ENCODE results near the gene ADAM15.

The ADAM15 gene

DNA sequence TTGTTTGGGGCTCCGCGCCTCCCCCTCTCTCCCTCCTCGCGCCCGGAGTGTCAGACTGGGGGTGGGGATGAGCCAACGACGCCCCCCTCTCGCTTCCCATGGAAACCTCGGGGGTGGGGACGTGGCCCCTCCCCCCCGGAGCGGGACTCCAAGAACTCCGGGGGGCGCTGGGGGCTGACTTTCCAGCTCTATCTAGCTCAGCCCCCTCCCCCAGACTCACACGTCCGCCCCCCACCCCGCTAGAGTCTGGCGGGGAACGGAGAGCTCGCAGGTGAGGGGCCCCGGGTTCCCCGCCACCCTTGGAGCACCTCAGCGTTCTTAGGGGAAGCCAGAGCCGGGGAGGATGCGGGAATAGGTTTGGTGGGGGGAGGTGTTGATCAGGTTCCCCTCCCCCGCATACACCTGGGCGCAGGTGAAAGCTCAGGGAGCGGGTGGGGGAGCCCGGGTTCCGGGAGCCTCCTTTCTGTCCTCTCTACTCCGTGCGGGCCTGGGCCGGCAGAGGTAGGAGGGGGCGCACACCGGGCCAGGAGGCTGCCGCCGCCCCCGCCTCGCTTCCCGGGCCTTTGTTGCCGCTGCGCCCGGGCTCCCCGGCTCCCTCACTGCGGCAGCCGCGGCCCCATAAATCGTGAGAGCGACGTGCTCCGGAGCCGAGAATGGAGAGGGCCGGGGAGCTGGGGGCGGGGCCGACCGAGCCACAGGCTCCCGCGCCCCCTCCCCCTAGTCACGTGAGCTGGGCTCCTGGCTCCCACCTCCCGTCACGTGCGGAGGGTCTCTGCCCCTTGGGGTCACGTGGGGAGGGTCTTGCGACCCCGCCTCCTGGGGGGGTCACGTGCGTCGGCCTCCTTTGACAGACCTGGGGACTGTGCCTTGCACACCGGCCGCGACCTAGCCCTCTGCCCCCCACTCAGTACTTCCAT, 29.5 kb downstream of the ADAM15 start (continued):
- peak; percentile 21; the same call in 1 of the 2 replicates for TF ChIP-seq ZBTB21 (tag by site-specific recombination; IDR thresholded peaks at IDR 0.05)
- peak; percentile 60 for TF ChIP-seq ZXDB (tag by site-specific recombination; IDR thresholded peaks at IDR 0.05)
- TF ChIP-seq, protein P1, sequence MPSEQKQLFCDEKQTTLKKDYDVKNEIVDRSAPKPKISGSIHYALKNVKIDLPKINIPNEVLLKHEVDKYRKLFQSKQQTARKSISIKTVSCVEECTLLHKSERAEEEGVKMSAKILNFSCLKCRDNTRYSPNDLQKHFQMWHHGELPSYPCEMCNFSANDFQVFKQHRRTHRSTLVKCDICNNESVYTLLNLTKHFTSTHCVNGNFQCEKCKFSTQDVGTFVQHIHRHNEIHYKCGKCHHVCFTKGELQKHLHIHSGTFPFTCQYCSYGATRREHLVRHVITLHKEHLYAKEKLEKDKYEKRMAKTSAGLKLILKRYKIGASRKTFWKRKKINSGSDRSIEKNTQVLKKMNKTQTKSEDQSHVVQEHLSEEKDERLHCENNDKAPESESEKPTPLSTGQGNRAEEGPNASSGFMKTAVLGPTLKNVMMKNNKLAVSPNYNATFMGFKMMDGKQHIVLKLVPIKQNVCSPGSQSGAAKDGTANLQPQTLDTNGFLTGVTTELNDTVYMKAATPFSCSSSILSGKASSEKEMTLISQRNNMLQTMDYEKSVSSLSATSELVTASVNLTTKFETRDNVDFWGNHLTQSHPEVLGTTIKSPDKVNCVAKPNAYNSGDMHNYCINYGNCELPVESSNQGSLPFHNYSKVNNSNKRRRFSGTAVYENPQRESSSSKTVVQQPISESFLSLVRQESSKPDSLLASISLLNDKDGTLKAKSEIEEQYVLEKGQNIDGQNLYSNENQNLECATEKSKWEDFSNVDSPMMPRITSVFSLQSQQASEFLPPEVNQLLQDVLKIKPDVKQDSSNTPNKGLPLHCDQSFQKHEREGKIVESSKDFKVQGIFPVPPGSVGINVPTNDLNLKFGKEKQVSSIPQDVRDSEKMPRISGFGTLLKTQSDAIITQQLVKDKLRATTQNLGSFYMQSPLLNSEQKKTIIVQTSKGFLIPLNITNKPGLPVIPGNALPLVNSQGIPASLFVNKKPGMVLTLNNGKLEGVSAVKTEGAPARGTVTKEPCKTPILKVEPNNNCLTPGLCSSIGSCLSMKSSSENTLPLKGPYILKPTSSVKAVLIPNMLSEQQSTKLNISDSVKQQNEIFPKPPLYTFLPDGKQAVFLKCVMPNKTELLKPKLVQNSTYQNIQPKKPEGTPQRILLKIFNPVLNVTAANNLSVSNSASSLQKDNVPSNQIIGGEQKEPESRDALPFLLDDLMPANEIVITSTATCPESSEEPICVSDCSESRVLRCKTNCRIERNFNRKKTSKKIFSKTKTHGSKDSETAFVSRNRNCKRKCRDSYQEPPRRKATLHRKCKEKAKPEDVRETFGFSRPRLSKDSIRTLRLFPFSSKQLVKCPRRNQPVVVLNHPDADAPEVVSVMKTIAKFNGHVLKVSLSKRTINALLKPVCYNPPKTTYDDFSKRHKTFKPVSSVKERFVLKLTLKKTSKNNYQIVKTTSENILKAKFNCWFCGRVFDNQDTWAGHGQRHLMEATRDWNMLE (tag by site-specific recombination; conservative IDR thresholded peaks at IDR 0.05; ENCODE audit: low read depth), result no peak
- TF ChIP-seq KLF8 (tag by site-specific recombination; IDR thresholded peaks at IDR 0.05), result peak; percentile 78
- no peak for TF ChIP-seq HOXD13 (CRISPR knock-in tag; IDR thresholded peaks at IDR 0.05; ENCODE audit: borderline replicate concordance)
- no peak for TF ChIP-seq ZNF266 (tag by site-specific recombination; IDR thresholded peaks at IDR 0.05; ENCODE audit: low read depth)
- TF ChIP-seq, protein P2, sequence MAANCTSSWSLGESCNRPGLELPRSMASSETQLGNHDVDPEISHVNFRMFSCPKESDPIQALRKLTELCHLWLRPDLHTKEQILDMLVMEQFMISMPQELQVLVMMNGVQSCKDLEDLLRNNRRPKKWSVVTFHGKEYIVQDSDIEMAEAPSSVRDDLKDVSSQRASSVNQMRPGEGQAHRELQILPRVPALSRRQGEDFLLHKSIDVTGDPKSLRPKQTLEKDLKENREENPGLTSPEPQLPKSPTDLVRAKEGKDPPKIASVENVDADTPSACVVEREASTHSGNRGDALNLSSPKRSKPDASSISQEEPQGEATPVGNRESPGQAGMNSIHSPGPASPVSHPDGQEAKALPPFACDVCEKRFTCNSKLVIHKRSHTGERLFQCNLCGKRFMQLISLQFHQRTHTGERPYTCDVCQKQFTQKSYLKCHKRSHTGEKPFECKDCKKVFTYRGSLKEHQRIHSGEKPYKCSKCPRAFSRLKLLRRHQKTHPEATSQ (tag by site-specific recombination; IDR thresholded peaks at IDR 0.05), result peak; percentile 13; the same call in 1 of the 2 replicates
- TF ChIP-seq SCRT1 (tag by site-specific recombination; IDR thresholded peaks at IDR 0.05; ENCODE audit: borderline replicate concordance), result peak; percentile 72; the same call in 1 of the 2 replicates
- TF ChIP-seq, protein P3, sequence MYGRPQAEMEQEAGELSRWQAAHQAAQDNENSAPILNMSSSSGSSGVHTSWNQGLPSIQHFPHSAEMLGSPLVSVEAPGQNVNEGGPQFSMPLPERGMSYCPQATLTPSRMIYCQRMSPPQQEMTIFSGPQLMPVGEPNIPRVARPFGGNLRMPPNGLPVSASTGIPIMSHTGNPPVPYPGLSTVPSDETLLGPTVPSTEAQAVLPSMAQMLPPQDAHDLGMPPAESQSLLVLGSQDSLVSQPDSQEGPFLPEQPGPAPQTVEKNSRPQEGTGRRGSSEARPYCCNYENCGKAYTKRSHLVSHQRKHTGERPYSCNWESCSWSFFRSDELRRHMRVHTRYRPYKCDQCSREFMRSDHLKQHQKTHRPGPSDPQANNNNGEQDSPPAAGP (tag by site-specific recombination; IDR thresholded peaks at IDR 0.05), result peak; percentile 79; the same call in 1 of the 2 replicates
- 0 out of 2 replicates have a peak, but pooled peaks have one; percentile 21 for TF ChIP-seq ZNF660 (tag by site-specific recombination; IDR thresholded peaks at IDR 0.05)
- TF ChIP-seq ZSCAN30 (tag by site-specific recombination; IDR thresholded peaks at IDR 0.05), result peak; percentile 80

DNA sequence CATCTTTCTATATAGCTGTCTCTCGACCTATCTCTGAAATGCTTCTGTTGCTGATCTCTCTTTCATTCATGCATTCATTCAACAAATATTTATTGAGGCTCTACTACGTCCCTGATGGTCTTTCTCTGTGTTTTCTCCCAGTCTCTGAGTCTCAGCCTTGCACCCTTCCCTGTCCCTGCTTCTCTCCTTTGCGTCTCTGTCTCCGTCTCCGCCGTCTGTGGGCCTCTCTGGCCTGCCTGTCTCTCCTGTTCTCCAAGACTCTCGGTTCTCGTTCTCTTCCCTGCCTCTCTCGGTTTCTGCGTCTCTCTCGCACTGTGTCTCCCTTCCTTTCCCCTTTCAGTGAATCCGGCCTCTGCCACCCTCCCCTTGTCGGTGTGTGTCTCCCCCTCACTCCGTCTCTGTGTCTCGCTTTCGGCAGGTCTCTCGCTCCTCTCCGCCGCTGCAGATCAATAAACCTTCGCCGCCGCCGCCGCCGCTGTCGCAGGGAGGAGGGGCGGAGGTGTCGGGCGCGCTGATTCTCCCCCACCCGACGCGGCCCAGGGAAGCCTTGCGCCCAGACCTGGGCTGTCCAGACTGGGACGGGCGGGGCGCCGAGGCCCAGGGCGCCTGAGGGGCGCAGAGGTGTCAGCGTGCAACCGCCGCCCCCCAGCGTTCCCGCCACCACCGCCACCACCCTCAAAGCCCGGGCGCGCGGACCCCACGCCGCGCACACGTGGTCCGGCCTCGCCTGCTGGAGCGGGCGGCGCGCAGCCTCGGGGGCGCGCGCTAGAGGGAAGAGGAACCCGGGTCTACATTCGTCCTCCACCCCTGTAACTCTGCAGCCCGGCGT, 30.6 kb downstream of the ADAM15 start:
- CTCF ChIA-PET, result interaction anchor here (0.8 to 3.7 kb wide), 9 partner anchors 8 to 604 kb away, joined by 3 to 33 read pairs (median 4); no protein-coding TSS in a partner anchor
- TF ChIP-seq ZNF366 (tag by site-specific recombination; conservative IDR thresholded peaks at IDR 0.05) (peak; percentile 65; the same call in 1 of the 2 replicates), MEIS1 (CRISPR knock-in tag; IDR thresholded peaks at IDR 0.05; ENCODE audit: borderline replicate concordance) (no peak), ZNF596 (tag by site-specific recombination; IDR thresholded peaks at IDR 0.05) (peak; percentile 35; the same call in 1 of the 2 replicates), PRDM1 (tag by site-specific recombination; IDR thresholded peaks at IDR 0.05) (peak; percentile 84), ZNF621 (tag by site-specific recombination; IDR thresholded peaks at IDR 0.05) (no peak), ZNF664 (tag by site-specific recombination; IDR thresholded peaks at IDR 0.05) (peak; percentile 100), TCF7L2 (IDR thresholded peaks at IDR 0.05; ENCODE audit: borderline replicate concordance, low read depth, low read length) (peak; percentile 29; the same call in 1 of the 2 replicates), REPIN1 (tag by site-specific recombination; IDR thresholded peaks at IDR 0.05; ENCODE audit: low read depth) (no peak), YY2 (tag by site-specific recombination; IDR thresholded peaks at IDR 0.05) (no peak)
- TF ChIP-seq, protein P4, sequence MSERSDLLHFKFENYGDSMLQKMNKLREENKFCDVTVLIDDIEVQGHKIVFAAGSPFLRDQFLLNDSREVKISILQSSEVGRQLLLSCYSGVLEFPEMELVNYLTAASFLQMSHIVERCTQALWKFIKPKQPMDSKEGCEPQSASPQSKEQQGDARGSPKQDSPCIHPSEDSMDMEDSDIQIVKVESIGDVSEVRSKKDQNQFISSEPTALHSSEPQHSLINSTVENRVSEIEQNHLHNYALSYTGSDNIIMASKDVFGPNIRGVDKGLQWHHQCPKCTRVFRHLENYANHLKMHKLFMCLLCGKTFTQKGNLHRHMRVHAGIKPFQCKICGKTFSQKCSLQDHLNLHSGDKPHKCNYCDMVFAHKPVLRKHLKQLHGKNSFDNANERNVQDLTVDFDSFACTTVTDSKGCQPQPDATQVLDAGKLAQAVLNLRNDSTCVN (tag by site-specific recombination; optimal IDR thresholded peaks at IDR 0.05), result no peak
- TF ChIP-seq, protein P2 (tag by site-specific recombination; IDR thresholded peaks at IDR 0.05), result 0 out of 2 replicates have a peak, but pooled peaks have one; percentile 28
- Histone ChIP-seq H3K4me1 (ENCODE audit: control insufficient read depth, insufficient read depth, low read length) (peaks cover 13% of the 10 kb centered on the region), H3K27ac (ENCODE audit: extremely low read depth, low read depth, low read length) (no peak overlapping the region), H3K36me3 (ENCODE audit: control insufficient read depth in 2 of 2, insufficient read depth in 1 of 2, low read length in 2 of 2) (no peaks in the 10 kb centered on the region), H3K4me3 (ENCODE audit: low read depth, low read length) (no peak overlapping the region), H3K9me3 (ENCODE audit: control insufficient read depth, insufficient read depth, low read depth, low read length) (no peaks in the 10 kb centered on the region)
- POLR2A ChIA-PET, result interaction anchor here (0.9 to 2.1 kb wide), 5 partner anchors 11 to 47 kb away, joined by 3 to 6 read pairs (median 5); partner anchors contain the start of genes ADAM15 and EFNA4

All from HEK293 (cell line).